Measurements from ENCODE around the gene USP49.
A peak's percentile ranks its signal among the peaks of the same experiment; 100 is the strongest.

The USP49 gene

GRCh38 chr6:41914343-41914742 is 19.2 kb upstream of the USP49 start:
- no peak for FAIRE-seq
- no peak for DNase-seq (ENCODE audit: insufficient read length, low spot score)
- TF ChIP-seq POLR2A (IDR thresholded peaks at IDR 0.05; ENCODE audit: low read depth, low read length) = no peak

- FAIRE-seq (no peak), DNase-seq (ENCODE audit: insufficient read length, low spot score) (no peak)
- TF ChIP-seq POLR2A (IDR thresholded peaks at IDR 0.05; ENCODE audit: low read depth, low read length) = no peak
Measured at GRCh38 chr6:41909727-41910126, 14.6 kb upstream of the USP49 start.

GRCh38 chr6:41901882-41902519 is 6.8 kb upstream of the USP49 start:
- DNase-seq (ENCODE audit: insufficient read length, low spot score) = no peak
- no peak for FAIRE-seq
- TF ChIP-seq POLR2A (IDR thresholded peaks at IDR 0.05; ENCODE audit: low read depth, low read length) = no peak

- no peak for DNase-seq (ENCODE audit: insufficient read length, low spot score)
- no peak for FAIRE-seq
- no peak for TF ChIP-seq POLR2A (IDR thresholded peaks at IDR 0.05; ENCODE audit: low read depth, low read length)
Measured at GRCh38 chr6:41900861-41901260, 5.7 kb upstream of the USP49 start.

- TF ChIP-seq POLR2A (IDR thresholded peaks at IDR 0.05; ENCODE audit: low read depth, low read length) = no peak
- FAIRE-seq = no peak
- DNase-seq (ENCODE audit: insufficient read length, low spot score) = no peak
Measured at GRCh38 chr6:41896281-41896680, 1.1 kb upstream of the USP49 start.

GRCh38 chr6:41894366-41895299 is 542 bp downstream of the USP49 start:
- FAIRE-seq (peak; percentile 6), DNase-seq (ENCODE audit: insufficient read length, low spot score) (no peak)
- no peak for TF ChIP-seq POLR2A (IDR thresholded peaks at IDR 0.05; ENCODE audit: low read depth, low read length)

- no peak for TF ChIP-seq POLR2A (IDR thresholded peaks at IDR 0.05; ENCODE audit: low read depth, low read length)
- no peak for DNase-seq (ENCODE audit: insufficient read length, low spot score)
- FAIRE-seq = no peak
Measured at GRCh38 chr6:41892921-41893564, 2.1 kb downstream of the USP49 start.

- FAIRE-seq (no peak), DNase-seq (ENCODE audit: insufficient read length, low spot score) (no peak)
- no peak for TF ChIP-seq POLR2A (IDR thresholded peaks at IDR 0.05; ENCODE audit: low read depth, low read length)
Measured at GRCh38 chr6:41887331-41887751, 7.8 kb downstream of the USP49 start.

GRCh38 chr6:41885930-41886329 is 9.2 kb downstream of the USP49 start:
- FAIRE-seq (no peak), DNase-seq (ENCODE audit: insufficient read length, low spot score) (no peak)
- TF ChIP-seq POLR2A (IDR thresholded peaks at IDR 0.05; ENCODE audit: low read depth, low read length) = no peak

- DNase-seq (ENCODE audit: insufficient read length, low spot score) = no peak
- no peak for FAIRE-seq
- TF ChIP-seq POLR2A (IDR thresholded peaks at IDR 0.05; ENCODE audit: low read depth, low read length) = no peak
Measured at GRCh38 chr6:41884957-41885356, 10.2 kb downstream of the USP49 start.

- TF ChIP-seq POLR2A (IDR thresholded peaks at IDR 0.05; ENCODE audit: low read depth, low read length) = no peak
- FAIRE-seq (no peak), DNase-seq (ENCODE audit: insufficient read length, low spot score) (no peak)
Measured at GRCh38 chr6:41881506-41881905, 13.7 kb downstream of the USP49 start.

GRCh38 chr6:41878961-41879405 is 16.2 kb downstream of the USP49 start:
- DNase-seq (ENCODE audit: insufficient read length, low spot score) (no peak), FAIRE-seq (peak; percentile 73)
- TF ChIP-seq POLR2A (IDR thresholded peaks at IDR 0.05; ENCODE audit: low read depth, low read length) = no peak

GRCh38 chr6:41878246-41878645 is 16.9 kb downstream of the USP49 start:
- FAIRE-seq = peak; percentile 96
- no peak for DNase-seq (ENCODE audit: insufficient read length, low spot score)
- no peak for TF ChIP-seq POLR2A (IDR thresholded peaks at IDR 0.05; ENCODE audit: low read depth, low read length)

GRCh38 chr6:41877051-41877680 is 18.0 kb downstream of the USP49 start:
- no peak for TF ChIP-seq POLR2A (IDR thresholded peaks at IDR 0.05; ENCODE audit: low read depth, low read length)
- DNase-seq (ENCODE audit: insufficient read length, low spot score) (no peak), FAIRE-seq (peak; percentile 62)
